LNCaP clone FGC (cell line): ENCODE results near the gene LHX3.

ENCODE experiments used
- DNase-seq: peaks from one replicate; pipeline ENCODE4 v3.0.0-alpha.2; 2011; ENCODE audit warnings: low read depth
- H3K4me3 ChIP-seq: 2 replicates; pipeline ENCODE4 v1.5.1; 2011; ENCODE audit warnings: mild to moderate bottlenecking, low read depth, low read length, control low read depth
- CTCF ChIP-seq: IDR thresholded peaks from 2 replicates; pipeline ENCODE4 v1.5.1; 2012; ENCODE audit warnings: mild to moderate bottlenecking; ENCODE audit not compliant: control insufficient read depth, insufficient read depth; ENCODE audit errors: extremely low read depth

LHX3 gene

DNA sequence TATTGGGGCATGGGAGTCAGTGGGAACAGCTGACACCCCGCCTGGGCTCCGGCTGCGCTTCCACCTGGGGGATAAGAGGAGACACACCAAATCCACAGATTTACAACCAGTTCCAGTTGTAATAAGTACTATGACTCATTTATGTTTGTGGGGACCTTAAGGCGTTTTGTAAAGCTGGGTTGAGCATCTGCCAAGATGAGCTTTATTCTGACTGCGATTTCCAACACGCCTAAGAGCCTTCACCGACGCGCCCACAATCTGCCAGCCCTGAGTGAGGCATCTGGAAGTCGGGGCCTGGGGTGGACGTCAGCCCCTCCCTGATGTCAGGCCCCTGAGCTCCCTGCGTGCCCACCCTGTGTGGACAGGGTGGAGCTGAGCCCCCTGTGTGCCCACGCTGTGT is 14.3 kb upstream of the LHX3 start:
- H3K4me3 ChIP-seq: no peak overlapping the region
- no peak for TF ChIP-seq CTCF
- DNase-seq: no peak

DNA sequence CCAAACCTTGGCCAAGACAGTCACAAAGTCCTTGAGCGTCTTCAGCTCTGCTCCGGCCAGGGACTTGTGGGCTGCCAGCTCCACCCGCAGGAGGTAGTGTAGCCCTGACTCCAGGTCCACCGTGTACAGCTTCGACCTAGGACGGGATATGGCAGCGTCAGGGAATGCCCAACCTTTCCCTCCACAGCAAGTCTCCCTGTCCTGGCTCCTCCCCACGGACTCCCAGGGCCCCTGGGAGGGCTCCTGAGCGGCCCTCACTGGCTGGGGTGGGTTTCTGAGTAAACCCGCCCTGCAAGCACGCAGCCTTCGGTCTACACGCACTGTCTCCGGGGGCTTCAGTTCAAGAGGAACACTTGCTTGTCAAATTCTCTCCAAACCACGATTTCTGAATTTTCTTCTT is 13.7 kb upstream of the LHX3 start:
- TF ChIP-seq CTCF: no peak

GRCh38 chr9:136218271-136218670 is 13.3 kb upstream of the LHX3 start:
- DNase-seq: no peak
- TF ChIP-seq CTCF: no peak
- no peak overlapping the region for H3K4me3 ChIP-seq

More for the DNA sequence above, 13.7 kb upstream of the LHX3 start:
- DNase-seq: no peak
- H3K4me3 ChIP-seq: no peak overlapping the region

DNA sequence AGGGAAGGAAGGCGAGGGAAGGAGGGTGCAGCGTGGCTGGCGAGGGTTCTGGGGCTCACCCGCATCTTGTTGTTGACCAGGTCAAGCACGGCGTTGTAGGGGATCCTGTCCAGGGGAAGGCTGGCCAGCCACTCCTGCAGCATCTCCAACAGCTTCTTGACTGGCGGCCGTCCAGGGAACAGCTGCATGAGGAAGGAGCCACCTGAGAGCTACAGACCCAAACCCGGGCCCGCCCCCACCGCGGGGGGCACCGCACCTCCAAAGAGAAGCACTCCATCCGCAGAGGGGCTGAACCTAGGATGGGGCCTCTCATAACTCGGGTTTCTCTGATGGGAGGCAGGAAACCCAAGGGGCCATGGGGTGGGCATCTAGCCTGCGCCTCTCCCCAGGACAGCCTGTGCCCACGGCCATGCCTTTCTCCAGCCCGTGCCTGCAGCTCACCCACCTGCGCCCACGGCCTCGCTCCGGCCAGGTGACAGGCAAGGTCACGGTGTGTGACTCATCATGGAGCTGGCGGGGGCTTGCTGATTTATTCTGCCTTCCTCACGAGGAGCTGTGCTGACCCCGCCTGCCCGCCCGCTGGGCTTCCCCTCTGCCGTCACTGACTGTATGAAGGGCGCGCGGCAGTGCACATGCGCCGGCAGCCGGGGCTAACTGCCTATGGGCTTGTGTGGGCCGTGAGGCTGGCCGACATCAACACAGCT is 11.8 kb upstream of the LHX3 start:
- no peak for DNase-seq
- H3K4me3 ChIP-seq: no peak overlapping the region

GRCh38 chr9:136213733-136214132 is 8.8 kb upstream of the LHX3 start:
- no peak overlapping the region for H3K4me3 ChIP-seq
- TF ChIP-seq CTCF: no peak
- no peak for DNase-seq

More for the DNA sequence above, 11.8 kb upstream of the LHX3 start:
- TF ChIP-seq CTCF: no peak

DNA sequence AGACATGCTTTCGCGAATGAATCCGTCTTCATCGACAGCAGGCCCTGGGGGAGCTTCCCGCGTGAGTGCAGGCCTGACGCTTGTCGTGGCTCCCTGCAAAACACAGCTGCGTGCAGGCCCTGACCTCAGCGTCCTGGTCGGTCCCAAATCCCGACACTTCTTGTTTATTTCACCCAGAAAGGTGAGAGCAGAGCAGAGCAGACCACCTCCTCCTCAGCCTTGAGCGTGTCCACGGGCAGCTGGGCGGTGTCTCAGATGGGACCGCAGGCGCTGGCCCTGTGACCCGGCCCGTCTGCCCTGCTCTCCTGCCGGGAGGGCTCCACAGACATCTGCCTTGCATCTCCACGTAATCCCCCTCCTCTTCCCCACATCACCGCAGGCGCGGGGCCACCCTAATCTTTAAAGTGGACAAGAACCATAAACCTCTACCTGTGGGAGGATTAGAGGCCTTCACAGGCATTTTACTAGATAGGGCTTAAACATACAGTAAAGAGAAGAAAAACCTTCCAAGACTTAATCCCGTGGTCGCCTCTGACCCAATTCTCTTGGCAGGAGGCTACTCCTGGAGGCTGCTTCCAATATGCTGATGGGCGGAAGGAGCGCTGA is 7.5 kb upstream of the LHX3 start:
- no peak for DNase-seq
- no peak for TF ChIP-seq CTCF
- no peak overlapping the region for H3K4me3 ChIP-seq
